HFF-Myc (cell line): ENCODE measurements around the gene EIF1.

Source experiments
- DNase-seq: peaks from one replicate; pipeline ENCODE4 v3.0.0-alpha.2; 2011; ENCODE audit warnings: low read depth; ENCODE audit errors: extremely low read depth
- H3K4me3 ChIP-seq: replicated peaks from 2 replicates; pipeline ENCODE4 v1.5.1; 2011; ENCODE audit warnings: low read depth, mild to moderate bottlenecking, control low read depth, low read length
- TF ChIP-seq, protein P1 (sequence below): IDR thresholded peaks from 2 replicates; pipeline ENCODE4 v1.5.1; 2012; ENCODE audit warnings: mild to moderate bottlenecking, low read depth, low read length, control low read depth; ENCODE audit errors: missing control alignments

The EIF1 gene

DNA sequence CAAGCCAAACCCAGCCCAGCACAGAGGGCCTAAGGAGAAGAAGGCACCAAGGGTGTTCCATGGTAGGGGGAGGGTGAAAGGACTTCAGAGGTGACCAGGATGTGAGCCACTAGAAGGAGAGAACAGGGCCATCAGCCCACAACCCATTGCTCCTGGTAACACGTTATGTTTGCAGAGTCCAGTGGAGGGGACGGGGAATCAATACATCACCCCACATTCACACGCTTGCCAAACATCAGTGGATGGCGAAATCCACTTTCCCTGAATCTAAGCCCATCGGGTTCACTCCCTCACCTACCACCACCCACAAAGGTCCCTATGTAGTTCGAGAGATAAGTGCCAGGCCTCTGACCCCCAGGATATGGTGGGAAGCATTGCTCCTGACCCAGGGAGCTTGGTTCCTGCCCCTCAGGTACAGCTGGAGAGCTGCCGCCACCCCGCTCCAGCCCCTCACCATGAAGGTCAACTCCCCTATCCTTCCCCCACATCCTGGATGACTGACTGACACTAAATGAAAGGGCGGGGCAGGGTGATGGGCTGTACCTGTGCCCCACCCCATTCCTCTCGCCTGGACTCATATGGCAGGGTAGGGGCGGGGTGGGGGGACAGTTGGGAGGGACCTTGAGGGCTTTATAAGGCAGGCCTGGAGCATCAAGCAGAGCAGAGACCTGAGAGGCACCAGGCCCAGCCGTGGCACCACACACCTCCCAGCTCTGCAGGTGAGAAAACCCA lies 23.1 kb downstream of the EIF1 start, which contains the start of gene GAST:
GAST (plus strand) TSS at position 663 of the 732 bp plus-strand sequence. CDS start 3,106 bp downstream, outside the sequence.
- DNase-seq = no peak
- H3K4me3 ChIP-seq = no peak within 1 kb of the TSS
- TF ChIP-seq, protein P1, sequence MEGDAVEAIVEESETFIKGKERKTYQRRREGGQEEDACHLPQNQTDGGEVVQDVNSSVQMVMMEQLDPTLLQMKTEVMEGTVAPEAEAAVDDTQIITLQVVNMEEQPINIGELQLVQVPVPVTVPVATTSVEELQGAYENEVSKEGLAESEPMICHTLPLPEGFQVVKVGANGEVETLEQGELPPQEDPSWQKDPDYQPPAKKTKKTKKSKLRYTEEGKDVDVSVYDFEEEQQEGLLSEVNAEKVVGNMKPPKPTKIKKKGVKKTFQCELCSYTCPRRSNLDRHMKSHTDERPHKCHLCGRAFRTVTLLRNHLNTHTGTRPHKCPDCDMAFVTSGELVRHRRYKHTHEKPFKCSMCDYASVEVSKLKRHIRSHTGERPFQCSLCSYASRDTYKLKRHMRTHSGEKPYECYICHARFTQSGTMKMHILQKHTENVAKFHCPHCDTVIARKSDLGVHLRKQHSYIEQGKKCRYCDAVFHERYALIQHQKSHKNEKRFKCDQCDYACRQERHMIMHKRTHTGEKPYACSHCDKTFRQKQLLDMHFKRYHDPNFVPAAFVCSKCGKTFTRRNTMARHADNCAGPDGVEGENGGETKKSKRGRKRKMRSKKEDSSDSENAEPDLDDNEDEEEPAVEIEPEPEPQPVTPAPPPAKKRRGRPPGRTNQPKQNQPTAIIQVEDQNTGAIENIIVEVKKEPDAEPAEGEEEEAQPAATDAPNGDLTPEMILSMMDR = no peak

DNA sequence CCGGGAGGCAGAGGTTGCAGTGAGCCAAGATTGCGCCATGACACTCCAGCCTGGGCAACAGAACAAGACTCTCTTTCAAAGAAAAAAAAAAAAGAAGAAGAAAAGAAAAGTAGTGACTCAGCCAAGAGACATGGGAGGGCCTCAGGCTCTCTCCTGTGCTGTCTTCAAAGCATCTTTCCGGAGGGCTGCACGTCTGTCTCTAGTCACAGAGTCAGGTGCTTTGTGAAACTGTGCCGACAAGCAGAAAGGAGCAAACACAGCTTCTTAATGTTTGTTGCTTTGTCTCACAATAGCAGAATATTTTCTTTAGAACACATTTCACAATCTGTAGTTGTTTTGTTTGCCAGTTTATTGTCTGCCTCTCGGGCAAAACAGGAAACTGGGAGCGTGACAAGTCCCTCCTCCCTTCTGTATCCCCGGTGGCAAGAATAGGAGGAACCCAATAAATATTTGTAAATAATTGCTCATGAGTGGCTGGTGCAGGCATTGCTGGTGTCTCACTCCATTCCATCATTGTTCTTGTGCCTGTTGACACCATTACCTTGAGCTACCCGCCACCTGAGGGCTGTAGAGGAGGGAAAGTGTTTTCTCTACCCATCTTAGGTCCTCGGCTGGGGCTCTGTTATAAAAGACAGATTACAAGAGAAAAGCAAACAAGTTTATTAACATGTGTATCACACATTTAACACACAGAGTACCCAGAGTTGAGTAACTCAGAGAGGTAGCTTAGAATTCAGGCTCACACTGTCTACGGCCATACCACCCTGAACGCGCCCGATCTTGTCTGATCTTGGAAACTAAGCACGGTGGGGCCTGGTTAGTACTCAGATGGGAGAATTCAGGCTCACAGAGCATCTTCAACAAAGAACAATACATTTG lies 29.0 kb downstream of the EIF1 start:
- no peak for DNase-seq
- no peak overlapping the region for H3K4me3 ChIP-seq
- TF ChIP-seq, protein P1 = no peak

DNA sequence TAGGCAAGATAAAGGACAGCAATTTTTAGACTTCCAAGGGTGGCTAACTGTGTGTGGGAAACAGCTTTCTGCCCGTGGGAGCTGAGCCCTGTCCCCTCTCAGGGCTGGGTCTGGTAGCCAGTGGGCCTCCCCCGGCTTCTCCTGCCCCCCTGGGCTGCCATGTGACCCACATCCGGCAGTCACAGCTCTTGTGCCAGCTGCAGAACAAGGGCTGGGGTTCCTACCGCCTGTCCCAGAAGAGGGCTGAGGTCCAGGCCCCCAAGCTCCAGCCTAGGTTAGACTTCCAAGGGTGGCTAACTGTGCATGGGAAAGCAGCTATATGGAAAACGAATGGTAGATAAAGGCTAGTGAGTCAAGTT lies 29.6 kb downstream of the EIF1 start:
- DNase-seq = no peak
- H3K4me3 ChIP-seq = no peak overlapping the region
- TF ChIP-seq, protein P1 = no peak

DNA sequence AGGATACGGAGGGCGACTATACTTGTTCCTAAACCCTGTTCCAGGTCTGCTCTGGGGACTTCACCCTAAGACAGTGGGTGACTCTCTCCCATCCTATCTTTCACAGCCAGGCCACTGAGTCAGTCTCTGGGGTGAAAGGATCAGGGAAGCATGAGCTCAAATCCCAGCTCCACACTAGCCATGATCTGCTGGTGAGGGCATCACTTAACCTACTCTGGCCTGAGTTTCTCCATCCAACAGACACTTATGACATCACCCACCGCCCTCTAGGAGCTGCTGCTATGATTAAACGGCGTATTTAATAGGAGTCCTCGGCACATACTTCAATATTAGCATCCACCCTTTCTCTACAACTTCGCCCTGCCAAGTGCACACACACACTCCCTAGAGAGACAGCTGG lies 33.5 kb downstream of the EIF1 start:
- TF ChIP-seq, protein P1 = no peak
- no peak for DNase-seq
- no peak overlapping the region for H3K4me3 ChIP-seq

DNA sequence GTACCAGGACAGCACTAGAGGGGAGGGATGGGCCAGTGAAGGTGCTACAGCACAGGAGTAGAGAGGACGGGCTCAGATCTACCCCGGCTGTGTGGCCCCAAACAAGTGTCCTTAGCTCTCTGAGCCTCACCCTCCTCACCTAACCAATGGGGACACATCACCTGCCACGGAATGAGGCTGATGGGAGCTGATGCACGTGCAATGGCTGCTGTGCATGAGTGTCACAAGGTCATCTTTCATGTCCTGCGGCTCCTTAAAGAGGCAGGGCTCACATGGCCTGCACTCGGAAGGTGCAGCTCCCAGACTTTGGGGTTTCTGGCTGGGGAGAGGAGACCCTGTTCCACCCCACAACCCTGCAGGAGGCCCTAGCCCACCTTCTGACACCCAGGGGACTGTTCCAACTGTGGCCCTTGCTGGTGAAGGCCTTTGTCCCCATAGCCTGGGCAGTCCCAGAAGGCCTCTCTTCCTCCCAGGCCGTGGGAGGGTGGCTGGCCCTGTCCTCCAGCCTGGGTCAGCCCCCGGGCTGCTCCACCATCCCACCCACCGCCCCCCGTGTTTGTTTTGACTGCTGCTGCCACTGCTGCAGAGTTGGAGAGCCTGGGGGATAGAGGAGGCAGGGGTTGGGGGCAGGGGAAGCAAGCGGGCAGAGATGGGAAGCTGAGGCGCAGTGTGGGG lies 35.3 kb downstream of the EIF1 start:
- no peak for DNase-seq
- TF ChIP-seq, protein P1 = no peak
- H3K4me3 ChIP-seq = no peak overlapping the region

DNA sequence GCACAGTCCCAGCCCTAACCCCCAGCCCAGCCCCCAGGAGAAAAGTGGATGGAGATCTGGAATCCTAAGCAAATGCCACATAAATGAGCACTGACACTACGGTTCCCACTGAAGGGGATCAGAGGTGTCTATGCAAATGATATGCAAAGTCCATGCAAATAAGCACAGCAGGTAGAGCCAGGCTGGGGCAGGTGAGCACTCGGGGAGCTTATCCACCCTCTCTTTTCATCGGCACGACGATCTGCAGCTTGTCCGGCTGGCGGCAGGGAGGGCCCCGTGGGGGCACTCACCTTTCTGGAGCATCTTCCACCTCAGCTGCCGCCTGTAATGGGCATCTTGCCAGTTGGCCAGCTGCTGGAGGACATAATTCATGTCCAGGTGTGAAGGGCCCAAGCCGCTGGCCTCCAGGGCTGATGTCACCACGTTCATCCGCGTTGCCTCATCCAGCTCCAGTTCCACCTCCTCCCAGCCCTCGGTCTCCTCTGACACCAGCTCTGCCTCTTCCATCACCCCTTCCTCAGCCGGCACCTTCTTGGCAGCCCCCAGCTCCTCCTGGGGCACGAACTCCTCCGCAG lies 35.9 kb downstream of the EIF1 start:
- no peak for DNase-seq
- H3K4me3 ChIP-seq = no peak overlapping the region
- TF ChIP-seq, protein P1 = no peak
